Frontal cortex (tissue), 4 donors: ENCODE measurements around the gene NFATC2. TPM values are rescaled to one million over a fixed set of nuclear protein-coding genes. Genes with fewer than 3 reads are reported as not detected.

Experiments used
- DNase-seq, 2 donors: peaks; one replicate each; pipeline ENCODE4 v3.0.0; 2012; ENCODE audit warnings: low spot score in 2 of 2
- FAIRE-seq: peaks from 2 replicates; lab custom pipeline; 2012; peaks lifted over from hg19 to GRCh38; lab: Jason Lieb, UNC
- total RNA-seq: library from RNA; depleted of rRNA; stranded (reverse); fragments of >200 nt; gene quantifications from one replicate; pipeline ENCODE4 v1.2.3, GENCODE V29; 2014
- donor health status: control.
- donor health status: control.
- donor health status: control.

Gene NFATC2
- total RNA-seq, result 0.41 TPM

DNA sequence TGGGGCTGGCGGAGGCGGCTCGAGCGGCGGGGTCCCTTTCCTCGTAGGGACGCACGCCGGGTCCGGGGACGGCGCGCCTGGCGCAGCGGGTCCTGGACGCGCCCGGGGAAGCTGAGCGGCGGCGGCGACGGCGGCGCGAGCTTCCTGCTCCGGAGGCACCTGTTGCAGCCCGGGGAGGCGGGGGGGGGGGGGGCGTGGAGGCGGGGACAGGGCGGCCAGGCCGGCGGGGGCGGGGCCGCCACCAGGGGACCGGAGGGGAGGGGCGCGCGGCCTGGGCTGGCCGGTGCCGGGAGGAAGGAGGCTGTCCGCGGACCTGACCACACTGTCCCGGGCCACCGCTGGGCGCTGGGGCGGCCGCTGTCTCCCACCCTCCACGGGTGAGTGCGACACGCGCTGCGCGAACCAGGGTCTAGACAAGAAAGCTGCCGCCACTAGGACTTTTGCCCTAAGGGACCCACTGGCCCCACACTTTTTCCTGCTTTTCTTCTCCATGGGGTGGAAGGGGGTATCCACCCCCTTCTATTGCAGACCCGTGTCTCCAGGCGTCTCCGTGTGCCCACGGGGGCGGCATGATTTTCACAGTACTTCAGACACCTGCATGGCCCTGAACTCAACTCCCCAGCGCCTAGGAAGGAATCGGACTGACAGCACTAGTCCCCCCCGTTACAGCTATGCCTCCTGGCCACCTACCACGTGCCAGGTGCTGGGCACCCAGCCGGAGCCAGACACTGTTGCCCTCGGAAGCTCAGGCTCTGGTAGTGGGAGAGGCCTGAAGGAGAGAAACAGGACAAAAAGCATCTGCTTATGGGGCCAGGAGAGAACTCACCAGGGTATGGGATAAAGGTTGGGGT lies at the start of gene NFATC2:
Gene NFATC2 (minus strand): TSS at position 149 of the 851 bp plus-strand sequence. CDS start 220 bp downstream, outside the sequence.
- FAIRE-seq (no peak), DNase-seq (peak; percentile 64 to 76)

DNA sequence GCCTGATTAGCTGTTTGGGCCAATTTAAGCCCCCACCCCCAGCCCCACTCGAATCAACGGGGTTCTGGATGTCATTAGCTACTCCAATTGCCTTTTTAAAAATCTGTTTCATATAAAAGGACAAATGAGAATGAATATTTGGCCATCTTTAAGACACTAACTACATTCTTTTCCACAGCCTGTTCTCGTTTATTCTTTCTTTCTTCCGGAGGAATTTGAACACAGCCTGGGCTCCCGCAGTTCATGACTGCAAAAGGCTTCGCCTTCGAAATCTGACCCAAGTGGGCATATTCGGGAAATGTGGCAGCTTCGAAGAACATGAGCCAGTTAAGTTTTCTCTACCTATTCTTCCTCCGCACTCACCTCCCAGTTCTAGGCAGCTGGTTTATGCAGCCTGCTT lies 49.4 kb upstream of the NFATC2 start:
- no peak for DNase-seq
- FAIRE-seq, result no peak

DNA sequence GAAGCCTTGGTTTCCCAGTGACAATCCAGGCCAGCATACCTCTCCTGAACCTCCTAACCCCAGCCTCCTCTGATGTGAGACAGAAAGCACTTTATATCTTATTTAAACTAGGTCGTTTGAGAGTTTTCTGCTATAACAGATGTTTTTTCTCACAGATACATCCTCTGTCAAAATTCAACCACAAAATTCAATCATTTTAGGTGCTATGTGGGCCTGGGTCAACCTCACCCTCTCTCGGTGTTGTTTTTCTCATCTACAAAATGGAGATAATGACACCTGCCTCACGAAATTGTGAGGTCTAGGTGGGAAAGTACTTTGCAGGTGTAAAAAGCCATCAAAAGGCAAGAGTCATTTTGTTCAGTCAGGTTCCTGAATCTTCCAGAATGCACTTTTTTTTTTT lies 46.2 kb upstream of the NFATC2 start:
- FAIRE-seq, result no peak
- DNase-seq, result no peak

DNA sequence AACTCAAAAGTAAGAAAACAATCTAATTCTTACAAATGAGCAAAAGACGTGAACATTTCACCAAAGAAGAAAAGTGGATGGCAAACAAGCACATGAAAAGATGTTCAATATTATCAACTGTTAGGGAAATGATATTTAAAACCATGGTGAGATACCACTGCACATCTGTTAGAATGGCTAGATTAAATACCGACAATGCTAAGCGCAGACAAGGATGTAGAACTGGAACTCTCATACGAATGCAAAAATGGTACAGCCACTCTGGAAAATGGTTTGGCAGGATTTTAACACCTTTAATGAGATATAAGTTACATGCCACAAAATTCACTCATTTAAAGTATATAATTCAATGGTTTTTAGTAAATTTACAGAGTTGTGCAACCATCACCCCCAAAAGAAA lies 44.6 kb upstream of the NFATC2 start:
- FAIRE-seq (no peak), DNase-seq (no peak)

DNA sequence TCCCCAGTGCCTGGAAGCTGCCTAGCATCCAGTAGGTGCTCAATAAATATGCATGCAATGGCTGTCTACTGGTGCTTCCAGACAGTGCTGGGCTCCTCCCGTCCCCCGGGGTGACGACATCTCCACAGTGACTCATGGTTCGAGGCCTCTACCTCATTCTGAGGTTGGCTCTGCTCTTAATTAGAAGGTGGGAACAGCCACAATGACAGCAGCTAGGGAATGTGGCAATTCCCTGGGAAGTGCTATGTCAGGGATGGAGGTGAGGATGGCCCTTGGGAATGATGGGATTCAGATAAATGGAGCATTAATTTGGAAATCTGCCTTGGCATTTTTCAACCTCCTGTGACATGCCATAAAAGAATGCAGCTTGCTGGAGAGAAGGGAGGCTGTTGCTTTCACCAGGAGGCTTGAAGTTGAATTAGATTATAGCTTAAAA lies 43.5 kb upstream of the NFATC2 start:
- DNase-seq (no peak), FAIRE-seq (no peak)

DNA sequence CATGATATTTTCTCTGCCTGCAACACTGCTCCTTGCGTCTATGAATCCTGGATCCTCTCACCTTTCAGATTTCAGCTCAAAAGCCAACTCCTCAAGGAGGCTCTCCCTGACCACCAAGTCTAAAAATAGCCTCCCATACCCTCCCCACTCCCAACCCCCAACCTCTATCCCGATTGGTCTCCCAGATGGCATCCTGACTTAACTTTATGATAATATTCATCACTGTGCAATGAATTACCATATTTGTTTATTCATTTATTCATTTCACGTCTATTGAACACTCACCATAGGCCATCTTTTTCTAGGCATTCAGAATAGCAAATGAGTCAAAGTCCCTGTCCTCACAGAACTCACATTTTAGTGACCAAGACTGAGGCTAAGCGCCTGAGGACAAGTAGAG lies 42.6 kb upstream of the NFATC2 start:
- FAIRE-seq (no peak), DNase-seq (no peak)

DNA sequence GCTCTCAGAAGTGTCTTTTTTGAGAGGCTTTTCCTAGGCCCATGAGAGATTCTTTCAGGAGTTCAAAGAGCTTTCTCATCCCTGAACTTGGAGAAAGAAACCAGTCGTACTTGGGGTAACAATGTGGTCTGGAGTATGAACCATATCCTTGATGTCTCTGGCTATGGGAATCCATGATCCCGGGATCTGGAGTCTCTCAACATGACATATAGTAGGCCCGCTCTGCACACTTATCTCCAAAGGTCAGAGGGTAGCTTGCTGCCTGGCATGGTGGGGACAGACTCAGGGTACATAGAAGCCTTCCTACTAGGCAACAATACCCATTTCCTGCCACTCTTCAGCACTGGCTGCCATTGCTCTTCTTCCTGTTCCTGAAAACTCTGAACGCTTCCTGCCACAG lies 42.2 kb upstream of the NFATC2 start:
- DNase-seq, result no peak
- no peak for FAIRE-seq

DNA sequence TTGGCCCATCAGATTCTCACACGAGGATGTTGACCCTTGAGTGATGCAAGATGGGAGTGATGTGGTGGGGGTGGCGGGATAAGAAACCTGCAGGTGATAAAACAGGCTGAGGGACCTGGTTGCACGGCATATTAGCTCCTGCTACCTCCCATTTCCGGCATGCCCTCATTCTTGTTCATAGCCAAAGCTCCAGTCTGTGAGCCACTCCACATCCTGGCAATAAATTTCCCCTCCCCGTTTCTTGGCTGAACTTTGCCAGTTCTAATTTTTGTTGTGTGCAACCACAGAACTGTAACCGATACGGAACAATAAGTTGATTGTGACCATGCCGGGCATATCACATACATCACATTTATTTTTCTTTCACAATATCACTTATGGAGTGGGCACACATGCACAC lies 41.6 kb upstream of the NFATC2 start:
- FAIRE-seq, result no peak
- DNase-seq, result no peak

DNA sequence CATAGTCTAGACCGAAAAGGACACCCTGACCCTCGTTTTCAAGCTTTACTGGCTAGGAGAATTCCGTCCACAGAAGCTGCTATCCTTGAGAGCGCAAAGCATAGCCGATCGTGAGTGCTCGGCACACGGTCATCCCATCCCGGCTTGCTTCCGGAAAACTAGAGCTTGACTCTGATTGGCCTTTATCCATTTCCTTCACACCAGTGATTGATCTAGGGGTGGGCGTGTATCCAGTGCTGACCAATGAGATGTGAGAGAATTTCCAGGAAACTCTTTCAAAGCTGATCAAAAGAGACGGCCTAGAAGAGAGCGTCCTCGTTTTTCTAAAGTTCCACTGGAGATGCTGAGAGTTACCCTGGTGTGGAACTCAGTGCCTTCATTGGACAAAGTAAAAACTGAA lies 41.0 kb upstream of the NFATC2 start:
- FAIRE-seq, result no peak
- no peak for DNase-seq

DNA sequence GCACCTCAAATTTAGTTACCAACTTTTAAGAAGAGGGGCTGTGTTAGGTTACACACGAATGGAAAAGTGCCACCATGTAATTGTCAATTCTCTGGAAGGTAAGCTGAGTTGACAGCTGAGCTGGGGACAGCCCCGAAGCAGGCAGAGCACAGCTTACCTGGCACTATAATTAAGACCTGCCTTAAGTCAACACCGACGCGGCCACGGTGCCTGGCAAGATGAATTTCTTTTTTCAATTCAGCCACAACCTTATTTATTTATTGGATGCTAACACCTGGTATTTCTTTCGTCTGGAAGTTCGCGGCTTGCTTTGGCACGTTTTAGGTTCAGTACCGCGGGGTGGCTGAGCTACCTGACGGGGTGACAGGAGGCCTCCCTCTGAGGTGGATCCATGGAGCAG lies 40.6 kb upstream of the NFATC2 start:
- no peak for DNase-seq
- FAIRE-seq, result no peak

DNA sequence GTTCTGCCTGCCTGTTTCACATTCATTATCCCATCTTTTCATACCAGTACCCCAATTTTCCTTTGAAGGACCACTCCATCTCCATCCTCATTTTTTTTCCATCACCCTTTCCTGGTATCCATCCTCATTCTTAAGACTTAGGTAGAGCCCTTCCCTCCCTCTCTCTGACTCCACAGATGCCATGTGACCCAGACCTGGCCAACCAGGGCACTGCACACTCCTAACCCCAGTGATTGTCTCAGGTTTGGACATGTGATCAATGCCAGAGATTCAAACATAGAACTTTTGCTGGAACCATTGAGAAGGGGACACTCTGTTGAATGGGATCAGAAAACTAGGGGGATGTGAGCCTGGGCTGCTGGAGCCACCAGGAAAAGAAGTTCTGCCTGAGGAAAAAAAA lies 39.1 kb upstream of the NFATC2 start:
- no peak for FAIRE-seq
- DNase-seq, result no peak

DNA sequence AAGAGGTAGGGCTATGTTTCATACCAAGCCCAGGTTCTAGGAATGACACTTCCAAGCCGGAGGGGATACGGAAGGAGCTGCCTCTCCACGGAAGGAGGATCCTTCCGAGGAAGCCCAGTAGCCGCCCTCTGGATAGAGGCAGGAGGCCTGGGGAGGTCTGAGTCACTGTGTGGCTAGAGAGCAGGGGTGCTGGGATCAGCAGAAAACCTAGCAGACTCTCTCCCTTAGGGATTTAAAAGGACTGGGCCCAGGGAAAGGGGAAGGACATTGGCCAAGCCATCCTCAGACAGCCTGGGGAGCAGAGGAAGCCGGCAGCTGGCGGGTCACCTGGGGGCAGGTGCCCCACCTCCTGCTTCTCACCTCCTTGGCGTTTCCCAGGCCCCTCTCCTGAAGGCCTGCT lies 36.6 kb upstream of the NFATC2 start:
- DNase-seq (no peak), FAIRE-seq (no peak)

DNA sequence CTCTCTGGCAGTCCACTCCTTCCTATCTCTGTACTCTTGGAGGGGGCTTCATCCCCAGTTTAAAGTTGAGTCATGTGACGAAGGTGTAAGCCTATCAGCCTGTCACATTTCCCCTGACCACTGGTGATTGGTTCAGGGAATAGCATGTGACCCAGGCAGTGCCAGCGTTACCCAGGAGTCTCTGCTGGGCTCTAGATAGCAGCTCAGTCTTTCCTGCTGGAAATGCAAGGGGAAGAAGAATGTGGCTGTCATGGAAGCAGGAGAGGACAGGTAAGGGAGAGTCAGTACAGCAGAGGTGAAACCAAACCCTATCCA lies 35.6 kb upstream of the NFATC2 start:
- DNase-seq (no peak), FAIRE-seq (no peak)

DNA sequence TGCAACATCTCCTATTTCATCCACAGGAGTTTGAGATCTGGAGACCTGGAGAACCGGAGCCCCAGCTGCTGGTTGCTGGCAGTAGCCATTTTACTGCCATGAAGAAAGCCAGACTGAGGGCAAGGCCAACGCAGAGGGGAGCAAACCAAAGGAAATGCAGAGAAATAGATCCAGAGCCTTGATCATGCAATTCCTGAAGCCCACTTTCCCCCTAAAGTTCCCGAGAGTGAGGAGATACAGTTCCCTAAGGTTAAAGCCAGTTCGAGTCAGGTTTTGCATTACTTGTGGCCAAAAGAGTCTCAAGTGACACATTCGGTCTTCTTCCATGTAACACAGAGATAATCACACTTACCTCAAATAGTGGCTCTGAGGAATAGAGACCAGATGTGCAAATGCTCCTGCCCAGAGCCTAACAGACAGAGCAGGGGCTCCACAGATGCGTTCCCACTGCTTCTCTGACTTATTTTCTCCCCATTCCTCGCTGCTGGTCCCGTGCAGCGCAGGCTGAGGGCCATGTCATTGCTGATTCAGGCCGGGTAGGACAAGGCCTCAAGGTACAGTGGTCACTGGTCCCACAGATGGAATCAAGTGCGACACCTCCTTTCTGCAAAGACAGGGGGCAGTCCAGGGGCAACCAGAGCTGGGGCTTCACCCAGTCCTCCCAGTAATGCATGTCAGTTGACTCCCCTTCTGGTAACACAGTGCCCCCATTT lies 35.1 kb upstream of the NFATC2 start:
- DNase-seq (no peak), FAIRE-seq (no peak)

DNA sequence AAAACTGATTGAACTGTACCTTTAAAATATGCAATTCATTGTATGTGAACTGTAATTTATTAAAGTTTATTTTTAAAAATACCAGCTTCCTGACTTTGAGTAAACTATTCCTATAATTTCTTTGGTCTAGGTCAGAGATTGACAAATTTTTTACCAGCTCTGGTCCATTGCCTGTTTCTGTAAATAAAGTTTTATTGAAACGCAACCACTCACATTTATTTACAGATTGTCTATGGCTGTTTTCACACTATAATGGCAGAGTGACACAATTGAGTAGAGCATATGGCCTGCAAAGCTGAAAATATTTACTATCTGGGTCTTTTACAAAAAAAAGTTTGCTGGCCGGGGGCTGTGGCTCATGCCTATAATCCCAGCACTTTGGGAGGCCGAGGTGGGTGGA lies 33.0 kb upstream of the NFATC2 start:
- no peak for FAIRE-seq
- no peak for DNase-seq

DNA sequence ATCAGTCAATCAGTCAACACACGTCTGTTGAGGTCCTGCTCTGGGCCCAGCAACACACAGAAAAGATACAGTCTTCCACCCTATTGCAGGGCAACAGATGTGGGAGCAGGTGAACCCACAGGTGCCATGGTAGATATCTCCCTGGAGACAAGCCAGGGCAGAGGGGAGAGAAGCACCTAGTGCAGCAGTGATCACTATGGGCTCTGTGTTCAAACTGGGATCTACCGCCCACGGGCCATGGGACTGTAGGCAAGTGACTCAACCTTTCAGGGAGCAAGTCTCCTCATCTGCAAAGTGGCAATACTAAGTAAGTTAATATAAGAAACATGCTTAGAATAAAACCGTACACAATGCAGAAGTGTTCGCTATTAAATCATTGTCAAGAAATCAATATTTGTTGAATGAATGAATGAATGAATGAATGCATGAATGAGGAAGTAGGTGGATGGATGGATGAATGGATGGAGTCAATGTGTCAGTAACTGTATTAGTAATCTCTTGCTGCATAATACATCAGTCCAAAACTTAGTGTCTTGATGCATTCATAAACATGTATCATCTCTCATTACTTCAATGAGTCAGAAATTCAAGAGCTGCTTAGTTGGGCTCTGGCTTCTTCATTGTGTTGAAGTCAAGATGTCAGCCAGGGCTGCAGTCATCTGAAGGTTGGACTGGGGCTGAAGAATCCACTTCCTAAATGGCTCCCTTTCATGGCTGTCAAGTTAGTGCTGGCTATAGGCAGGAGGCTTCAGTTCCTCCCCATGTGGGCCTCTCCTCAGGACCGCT lies 31.9 kb upstream of the NFATC2 start:
- no peak for FAIRE-seq
- no peak for DNase-seq

DNA sequence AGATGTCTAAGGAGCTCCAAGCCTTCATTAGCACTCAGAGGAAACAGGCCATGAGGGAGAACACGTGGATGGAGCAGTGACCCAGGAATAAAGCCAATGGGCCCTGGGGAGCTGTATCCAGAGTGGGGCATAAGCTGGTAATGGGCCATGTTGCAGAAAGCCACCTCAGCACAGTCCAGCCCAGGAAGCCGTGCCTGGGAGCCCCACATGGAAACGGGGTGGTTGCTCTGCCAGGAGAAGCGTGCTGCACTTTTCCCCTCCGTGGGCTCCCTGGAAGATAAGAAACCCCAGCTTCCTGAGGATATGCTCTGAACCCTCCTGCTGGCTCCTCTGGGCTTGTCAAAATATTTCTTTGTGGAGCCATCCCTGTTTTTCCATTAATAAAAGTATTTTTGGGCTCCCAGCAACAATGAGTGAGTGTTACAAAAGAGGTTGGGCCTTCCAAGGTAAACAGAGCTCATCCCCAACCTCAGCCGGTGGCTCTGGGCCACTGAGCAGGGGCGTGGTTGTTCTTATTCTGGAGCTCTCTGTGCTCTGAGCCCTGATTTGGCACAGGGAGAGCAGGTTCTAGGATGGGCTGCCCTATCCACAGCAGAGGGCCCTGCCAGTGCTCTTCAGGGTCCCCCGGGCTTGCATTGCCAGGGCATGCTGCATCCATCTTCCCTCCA lies 31.2 kb upstream of the NFATC2 start:
- FAIRE-seq (no peak), DNase-seq (no peak)

DNA sequence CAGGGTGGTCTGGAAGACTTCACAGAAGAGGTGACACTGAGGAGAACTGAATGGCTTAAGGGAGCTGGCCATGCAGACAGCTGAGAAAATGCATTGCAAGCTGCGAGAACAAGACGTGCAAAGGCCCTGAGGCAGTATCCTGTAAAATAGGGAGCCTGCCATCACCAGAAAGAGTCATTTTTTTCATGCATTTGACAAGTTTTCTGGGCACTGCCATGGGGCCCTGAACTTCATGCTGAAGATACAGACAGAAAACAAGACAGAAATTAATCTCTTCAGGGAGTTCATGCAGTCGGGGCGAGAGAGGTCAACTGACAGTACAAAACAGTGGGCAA lies 28.9 kb upstream of the NFATC2 start:
- DNase-seq, result no peak
- FAIRE-seq, result no peak

DNA sequence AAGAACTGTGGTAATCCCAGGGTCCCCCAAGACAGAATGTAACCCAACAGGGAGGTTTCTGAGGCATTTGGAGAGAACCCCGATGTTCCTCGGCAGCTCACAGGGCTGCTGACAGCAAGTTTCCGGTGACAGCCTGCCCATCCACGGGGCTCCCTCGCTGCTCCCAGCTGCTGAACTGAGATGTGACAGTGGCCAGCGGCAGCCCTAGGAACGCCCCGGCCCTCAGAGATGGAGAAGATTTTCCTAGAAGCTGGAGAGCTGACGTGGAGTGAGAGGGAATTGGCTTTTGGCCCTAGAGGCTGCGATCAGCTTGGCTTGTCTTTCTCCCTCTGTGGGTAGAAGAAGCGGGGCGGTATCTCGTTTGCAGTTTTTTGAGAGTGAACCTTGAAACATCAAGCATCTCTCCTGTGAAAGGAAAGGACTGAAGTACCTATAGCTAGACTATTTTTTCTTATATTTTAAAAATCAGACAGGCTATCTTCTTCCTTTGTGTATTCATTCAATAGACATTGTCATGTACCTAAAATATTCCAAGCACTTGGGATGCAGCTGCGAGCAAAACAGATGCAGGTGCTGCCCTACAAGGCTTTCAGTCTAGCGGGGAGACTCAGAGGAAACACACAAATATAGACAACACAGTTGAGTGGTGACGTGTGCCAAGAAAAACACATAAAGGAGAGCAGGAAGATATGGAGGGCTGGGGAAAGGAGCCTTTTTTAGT lies 28.4 kb upstream of the NFATC2 start:
- DNase-seq (no peak), FAIRE-seq (no peak)
